Measurements from ENCODE around the gene NLGN4Y. TPM values are rescaled to one million over a fixed set of nuclear protein-coding genes. Genes with fewer than 3 reads are reported as not detected.

The NLGN4Y gene
- total and polyA plus RNA-seq, 2 of the 4 experiments (the other 2 are of a cell fraction) = not detected

DNA sequence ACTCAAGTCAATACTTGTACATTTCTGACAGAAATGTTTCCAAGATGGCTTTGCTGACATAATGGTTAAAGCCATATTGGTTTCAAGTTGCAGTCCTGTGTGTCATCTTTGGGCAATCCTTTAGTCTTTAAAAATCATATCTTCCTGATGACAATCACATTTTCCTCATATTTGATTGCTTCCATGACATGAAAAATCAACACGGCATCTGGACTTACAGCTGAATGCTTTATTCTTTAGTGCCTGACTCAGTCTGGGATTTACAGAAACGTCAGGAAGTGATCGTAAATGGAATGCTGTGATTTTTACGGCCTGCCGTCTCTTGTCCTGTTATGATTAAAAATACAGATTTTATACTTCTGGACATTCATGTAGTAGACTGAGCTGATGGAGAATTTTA, 304.2 kb downstream of the NLGN4Y start:
- no peak overlapping the region for H2AK9ac ChIP-seq (replicated peaks; ENCODE audit: low read depth, low read length, poor library complexity)
- no CpG with 5 or more reads among the region's 5 CpGs for WGBS, 2 experiments (ENCODE audit: extremely low coverage in 2 of 2, insufficient read length in 1 of 2)
- BruUV-seq (replicated peaks) = no TSS peak
- no peak overlapping the region for H3K23ac ChIP-seq (ENCODE audit: low read depth, low read length)
- no peak overlapping the region for H3K56ac ChIP-seq (ENCODE audit: extremely low read depth, insufficient read depth, low read length)
- no peak overlapping the region for H3K4me2 ChIP-seq (ENCODE audit: low read depth, low read length)
- ATAC-seq (ENCODE audit: low read depth) = no peak
- no peak overlapping the region for H3K27ac ChIP-seq (ENCODE audit: insufficient read depth, low read length)
- dilution Hi-C loops (cut with HindIII; ENCODE audit: low sequenced_read_pairs, unreplicated experiment) (no loop called here), intact Hi-C loops (cut with micrococcal nuclease) (no loop called here), in situ Hi-C loops (cut with MboI; ENCODE audit: low sequenced_read_pairs) (no loop called here)
- no peak overlapping the region for H3K9ac ChIP-seq (ENCODE audit: low read depth, low read length)
- no peaks in the 10 kb centered on the region for H3K9me1 ChIP-seq (ENCODE audit: insufficient read depth, low read length)
- no peak overlapping the region for H4K91ac ChIP-seq (ENCODE audit: insufficient read depth, low read depth, low read length)
- POLR2A ChIA-PET (ENCODE audit: unreplicated experiment) = no interaction called here
- no peak for DNase-seq
- H3K4me3 ChIP-seq (ENCODE audit: insufficient read depth, low read depth, low read length) = no peak overlapping the region
- no peak overlapping the region for H2BK5ac ChIP-seq (ENCODE audit: low read depth, low read length, poor library complexity, severe bottlenecking)
- no peak overlapping the region for H2BK15ac ChIP-seq (ENCODE audit: low read depth, low read length)
- H3K4me1 ChIP-seq (ENCODE audit: control insufficient read depth, insufficient read depth, low read length) = no peaks in the 10 kb centered on the region
- H2BK20ac ChIP-seq (ENCODE audit: low read depth, low read length) = no peak overlapping the region
- no peak overlapping the region for H3K4ac ChIP-seq (ENCODE audit: low read depth, low read length)
- no peak for TF ChIP-seq FOS (IDR thresholded peaks at IDR 0.05; ENCODE audit: low read depth, low read length)
- CTCF ChIA-PET = no interaction called here
- H4K20me1 ChIP-seq (ENCODE audit: insufficient read depth, low read length) = no peaks in the 10 kb centered on the region
- H2AK5ac ChIP-seq (ENCODE audit: low read depth, low read length) = no peak overlapping the region
- H3K14ac ChIP-seq (replicated peaks; ENCODE audit: low read depth, low read length) = no peak overlapping the region
- no peaks in the 10 kb centered on the region for H3K9me3 ChIP-seq (ENCODE audit: control insufficient read depth, insufficient read depth, low read length)
- H3K18ac ChIP-seq (ENCODE audit: low read depth, low read length) = no peak overlapping the region
- no peak overlapping the region for H2BK120ac ChIP-seq (ENCODE audit: low read depth, low read length)
- no peaks in the 10 kb centered on the region for H3K79me1 ChIP-seq (ENCODE audit: low read depth in 1 of 2, low read length in 2 of 2)
- no peaks in the 10 kb centered on the region for H3K27me3 ChIP-seq (ENCODE audit: control insufficient read depth, insufficient read depth, low read length)
- no peak overlapping the region for H2AFZ ChIP-seq (replicated peaks; ENCODE audit: low read length, poor library complexity)
- no peak overlapping the region for H4K5ac ChIP-seq (ENCODE audit: low read depth, low read length)
- no peaks in the 10 kb centered on the region for H3K36me3 ChIP-seq (ENCODE audit: control insufficient read depth, insufficient read depth, low read length)
- no peak overlapping the region for H4K8ac ChIP-seq (ENCODE audit: low read depth in 2 of 2, low read length in 2 of 2)

Measured in IMR-90 (cell line).